Measurements from ENCODE around the gene PTPN4. TPM values are rescaled to one million over a fixed set of nuclear protein-coding genes. Genes with fewer than 3 reads are reported as not detected.

The PTPN4 gene
- total and polyA plus RNA-seq, 2 experiments from 2014 or later, result 41.6 to 90.4 TPM

GRCh38 chr2:119888680-119889079 is 129.0 kb downstream of the PTPN4 start:
- Histone ChIP-seq H2AFZ (no peak overlapping the region), H3K27me3 (ENCODE audit: insufficient read depth) (no peaks in the 10 kb centered on the region), H3K4me1 (ENCODE audit: insufficient read depth) (no peaks in the 10 kb centered on the region), H3K9me2 (ENCODE audit: insufficient read depth) (no peaks in the 10 kb centered on the region), H3K79me2 (replicated peaks; ENCODE audit: insufficient read depth) (peaks cover 30% of the 10 kb centered on the region; the same call in 1 of the 2 replicates), H3K4me2 (no peak overlapping the region), H3K36me3 (ENCODE audit: insufficient read depth) (peaks cover 7% of the 10 kb centered on the region; the same call in 1 of the 2 replicates), H4K20me1 (replicated peaks; ENCODE audit: insufficient read depth) (no peaks in the 10 kb centered on the region; the same call in 1 of the 2 replicates), H3K4me3 (no peak overlapping the region), H3K27ac (ENCODE audit: low read depth) (no peak overlapping the region), H3F3A (replicated peaks; ENCODE audit: low read depth) (no peaks in the 10 kb centered on the region)
- no peak for TF ChIP-seq REST (IDR thresholded peaks at IDR 0.05; ENCODE audit: unreplicated experiment)
- TF ChIP-seq NANOG (IDR thresholded peaks at IDR 0.05; ENCODE audit: borderline replicate concordance), result no peak
- TF ChIP-seq EZH2 (IDR thresholded peaks at IDR 0.05; ENCODE audit: low read depth, unreplicated experiment), result no peak
- no peak for TF ChIP-seq CTCF (conservative IDR thresholded peaks at IDR 0.05; ENCODE audit: low read depth in 2 of 2)
- TF ChIP-seq POLR2AphosphoS5 (IDR thresholded peaks at IDR 0.05; ENCODE audit: low read depth), result no peak
- no peak for TF ChIP-seq ZNF331 (CRISPR knock-in tag; IDR thresholded peaks at IDR 0.05; ENCODE audit: low read depth)
- no peak for TF ChIP-seq ETS1 (IDR thresholded peaks at IDR 0.05)
- no peak for TF ChIP-seq STAT1 (IDR thresholded peaks at IDR 0.05; ENCODE audit: unreplicated experiment)
- TF ChIP-seq CREB1 (CRISPR knock-in tag; IDR thresholded peaks at IDR 0.05; ENCODE audit: low read depth), result no peak
- TF ChIP-seq EZH2phosphoT487 (IDR thresholded peaks at IDR 0.05; ENCODE audit: unreplicated experiment), result no peak
- no peak for TF ChIP-seq ZNF114 (CRISPR knock-in tag; IDR thresholded peaks at IDR 0.05)
- no peak for TF ChIP-seq ZNF462 (CRISPR knock-in tag; IDR thresholded peaks at IDR 0.05)
- TF ChIP-seq JUNB (IDR thresholded peaks at IDR 0.05; ENCODE audit: unreplicated experiment), result no peak
- Mint-ChIP-seq H3K9me3 (no peaks in the 10 kb centered on the region; the same call in 2 of the 3 replicates), H3K4me3 (no peak overlapping the region), H3K27me3 (ENCODE audit: insufficient read depth, low read depth, poor library complexity) (peaks cover 3% of the 10 kb centered on the region), H3K36me3 (ENCODE audit: low read depth) (peaks cover 66% of the 10 kb centered on the region), H3K4me1 (no peaks in the 10 kb centered on the region), H3K27ac (0 out of 2 replicates have a peak overlapping the region, but pooled peaks have one; percentile 1)
- ATAC-seq, result no peak
- no peak for DNase-seq (ENCODE audit: low spot score)

Data from GM23338 (cell line).